CD14-positive monocyte (primary cell): Measurements from ENCODE around the gene NAA35. TPM values are rescaled to one million over a fixed set of nuclear protein-coding genes. Genes with fewer than 3 reads are reported as not detected.

Source experiments
- DNase-seq, 3 donors: peaks; one replicate each; pipeline ENCODE4 v3.0.0-alpha.2; 2011 to 2022
- H2AFZ ChIP-seq: 2 replicates; pipeline ENCODE4 v1.6.0; 2012; ENCODE audit warnings: mild to moderate bottlenecking, low read depth, low read length, inconsistent platforms; ENCODE audit not compliant: insufficient read depth, poor library complexity, severe bottlenecking
- H3K27ac ChIP-seq, 2 donors: 1 replicate in 1 of 2; 2 replicates in 1 of 2; pipeline ENCODE4 v1.5.1; 2012 to 2013; ENCODE audit warnings: low read length in 2 of 2, control low read depth in 1 of 2, inconsistent platforms in 1 of 2, low read depth in 1 of 2, mild to moderate bottlenecking in 1 of 2
- H3K27me3 ChIP-seq, 2 donors: one replicate each; pipeline versions ENCODE4 v1.6.0 to v1.6.1; 2011 to 2013; ENCODE audit warnings: low read length in 2 of 2; ENCODE audit not compliant: control insufficient read depth in 2 of 2, insufficient read depth in 2 of 2
- H3K36me3 ChIP-seq, 2 donors: replicated peaks in 1 of 2; 1 replicate in 1 of 2; 2 replicates in 1 of 2; pipeline versions ENCODE4 v1.5.1 to v1.6.1; 2012 to 2013; ENCODE audit warnings: low read length in 2 of 2, control low read depth in 1 of 2, inconsistent platforms in 1 of 2, mild to moderate bottlenecking in 1 of 2; ENCODE audit not compliant: insufficient read depth in 2 of 2, control insufficient read depth in 1 of 2
- H3K4me1 ChIP-seq, 2 donors: 1 replicate in 1 of 2; 2 replicates in 1 of 2; pipeline versions ENCODE4 v1.5.1 to v1.6.1; 2012 to 2013; ENCODE audit warnings: low read length in 2 of 2, control low read depth in 1 of 2, inconsistent platforms in 1 of 2, mild to moderate bottlenecking in 1 of 2, moderate library complexity in 1 of 2; ENCODE audit not compliant: insufficient read depth in 2 of 2, control insufficient read depth in 1 of 2
- H3K4me2 ChIP-seq: replicated peaks from 2 replicates; pipeline ENCODE3; 2012; ENCODE audit warnings: low read length, moderate library complexity, mild to moderate bottlenecking; ENCODE audit not compliant: poor library complexity, severe bottlenecking; ENCODE audit errors: extremely low read depth
- H3K4me3 ChIP-seq, 3 experiments: fragments of 200-600 bp in 1 of 3; sonication (generic) in 1 of 3; replicated peaks in 1 of 3; 1 replicate in 2 of 3; 2 replicates in 1 of 3; pipeline ENCODE4 v1.5.1; 2011 to 2013; ENCODE audit warnings: low read length in 3 of 3, mild to moderate bottlenecking in 3 of 3, control low read depth in 2 of 3, low read depth in 2 of 3, inconsistent platforms in 1 of 3, moderate library complexity in 1 of 3
- H3K79me2 ChIP-seq: 2 replicates; pipeline ENCODE4 v1.6.0; 2012; ENCODE audit warnings: mild to moderate bottlenecking, control low read depth, inconsistent platforms, low read length, moderate library complexity; ENCODE audit not compliant: insufficient read depth
- H3K9ac ChIP-seq: 2 replicates; pipeline ENCODE4 v1.6.0; 2017; ENCODE audit warnings: low read length, mild to moderate bottlenecking; ENCODE audit not compliant: insufficient read depth, poor library complexity, severe bottlenecking
- H3K9me3 ChIP-seq, 2 donors: replicated peaks in 1 of 2; 1 replicate in 1 of 2; 2 replicates in 1 of 2; pipeline versions ENCODE4 v1.5.1 to v1.6.1; 2012 to 2013; ENCODE audit warnings: low read length in 2 of 2, control low read depth in 1 of 2; ENCODE audit not compliant: control insufficient read depth in 1 of 2, insufficient read depth in 1 of 2
- H4K20me1 ChIP-seq: 2 replicates; pipeline ENCODE4 v1.6.0; 2012; ENCODE audit warnings: mild to moderate bottlenecking, low read length, control low read depth, moderate library complexity; ENCODE audit not compliant: insufficient read depth
- H3K27ac Mint-ChIP-seq, 7 donors: one replicate each; pipeline ENCODE4 v1.8.0; 2020; ENCODE audit warnings: mild to moderate bottlenecking in 7 of 7, mixed read lengths in 7 of 7, moderate library complexity in 6 of 7, inconsistent platforms in 2 of 7
- H3K27me3 Mint-ChIP-seq, 3 donors: one replicate each; pipeline ENCODE4 v1.8.0; 2021 to 2022; ENCODE audit warnings: low read depth in 3 of 3, mild to moderate bottlenecking in 3 of 3, mixed read lengths in 3 of 3, moderate library complexity in 3 of 3, inconsistent platforms in 1 of 3
- H3K36me3 Mint-ChIP-seq, 2 donors: one replicate each; pipeline ENCODE4 v1.8.0; 2020; ENCODE audit warnings: mixed read lengths in 2 of 2, inconsistent platforms in 1 of 2, mild to moderate bottlenecking in 1 of 2
- H3K4me1 Mint-ChIP-seq: one replicate; pipeline ENCODE4 v1.8.0; 2020; ENCODE audit warnings: mild to moderate bottlenecking, mixed read lengths
- H3K4me3 Mint-ChIP-seq, 2 donors: one replicate each; pipeline ENCODE4 v1.8.0; 2020; ENCODE audit warnings: mild to moderate bottlenecking in 2 of 2, mixed read lengths in 2 of 2, moderate library complexity in 1 of 2
- H3K9me3 Mint-ChIP-seq, 7 donors: one replicate each; pipeline ENCODE4 v1.8.0; 2020 to 2022; ENCODE audit warnings: mixed read lengths in 7 of 7, mild to moderate bottlenecking in 6 of 7, moderate library complexity in 6 of 7, inconsistent platforms in 2 of 7
- CTCF ChIP-seq: fragments of 200-600 bp; IDR thresholded peaks from one replicate; pipeline ENCODE4 v1.8.0; 2022; ENCODE audit warnings: antibody characterized with exemption, mild to moderate bottlenecking
- WGBS: methylation state at CpG from one replicate; pipeline ENCODE4 v1.1.5; 2013; ENCODE audit warnings: missing lambda C conversion rate; ENCODE audit not compliant: insufficient coverage; 5-methylcytosine and 5-hydroxymethylcytosine counted together
- intact Hi-C, 2 donors: fragments of 100-400 bp; cut with micrococcal nuclease; formaldehyde crosslinking; loops; one replicate each; pipeline versions ENCODE4 v1.15.0 to v1.15.1; 2023
- polyA plus RNA-seq, 3 donors: library from polyadenylated mRNA; depleted of rRNA in 1 of 3; unstranded in 2 of 3; stranded (reverse) in 1 of 3; fragments of 300-500 nt in 2 of 3; fragments of >200 nt in 1 of 3; fragmentation: Illumina TruSeq in 2 of 3; gene quantifications; 1 replicate in 2 of 3; 2 replicates in 1 of 3; pipeline ENCODE4 v1.2.3, GENCODE V29; 2012 to 2021

Gene NAA35
- polyA plus RNA-seq, 3 donors: 4.4 to 8.7 (median 5.6) TPM

- Mint-ChIP-seq H3K27ac (no peak overlapping the region), H3K9me3 (no peaks in the 10 kb centered on the region), H3K36me3 (peaks cover 16% of the 10 kb centered on the region in 2 donors), H3K27me3 (peaks cover 0 to 6% (median 2%) of the 10 kb centered on the region in 3 donors), H3K4me3 (no peak overlapping the region), H3K4me1 (no peaks in the 10 kb centered on the region)
- WGBS: 94% methylated on average over 4 of the region's 5 CpGs
- no peaks in the 10 kb centered on the region for H4K20me1 ChIP-seq
- no peaks in the 10 kb centered on the region for H3K9me3 ChIP-seq
- H3K9ac ChIP-seq: no peak overlapping the region
- H3K27ac ChIP-seq: no peak overlapping the region
- no peaks in the 10 kb centered on the region for H3K27me3 ChIP-seq
- H3K79me2 ChIP-seq: no peaks in the 10 kb centered on the region
- DNase-seq: no peak
- H3K4me2 ChIP-seq: no peak overlapping the region
- no peak overlapping the region for H3K4me3 ChIP-seq
- TF ChIP-seq CTCF: no peak
- H2AFZ ChIP-seq: no peak overlapping the region
- intact Hi-C loops: no loop called here
- no peaks in the 10 kb centered on the region for H3K36me3 ChIP-seq
- no peaks in the 10 kb centered on the region for H3K4me1 ChIP-seq
Measured at GRCh38 chr9:86043586-86043985, 102.6 kb downstream of the NAA35 start.

GRCh38 chr9:86043999-86044398 lies 103.1 kb downstream of the NAA35 start:
- Mint-ChIP-seq H3K27me3 (peaks cover 0 to 6% (median 2%) of the 10 kb centered on the region in 3 donors), H3K9me3 (no peaks in the 10 kb centered on the region), H3K27ac (no peak overlapping the region), H3K36me3 (peaks cover 14 to 16% of the 10 kb centered on the region in 2 donors), H3K4me1 (no peaks in the 10 kb centered on the region), H3K4me3 (no peak overlapping the region)
- DNase-seq: peak in 1 of 3 donors; percentile 13
- 75% methylated on average over 2 of the region's 4 CpGs for WGBS
- no peak overlapping the region for H2AFZ ChIP-seq
- H3K36me3 ChIP-seq: no peaks in the 10 kb centered on the region
- no peaks in the 10 kb centered on the region for H4K20me1 ChIP-seq
- H3K4me3 ChIP-seq: no peak overlapping the region
- no peaks in the 10 kb centered on the region for H3K4me1 ChIP-seq
- no peak overlapping the region for H3K27ac ChIP-seq
- intact Hi-C loops: no loop called here
- TF ChIP-seq CTCF: no peak
- H3K9ac ChIP-seq: no peak overlapping the region
- H3K4me2 ChIP-seq: no peak overlapping the region
- no peaks in the 10 kb centered on the region for H3K27me3 ChIP-seq
- no peaks in the 10 kb centered on the region for H3K9me3 ChIP-seq
- H3K79me2 ChIP-seq: no peaks in the 10 kb centered on the region
